Thyroid gland (tissue), 4 donors: Measurements from ENCODE around the gene TRAFD1. TPM values are rescaled to one million over a fixed set of nuclear protein-coding genes. Genes with fewer than 3 reads are reported as not detected.

Experiments
- DNase-seq, 2 donors: peaks; one replicate each; pipeline ENCODE4 v3.0.0-alpha.2; 2019
- H3K27ac ChIP-seq, 3 donors: fragments of 200-600 bp; sonication (generic); 1 replicate in 2 of 3; 2 replicates in 1 of 3; pipeline ENCODE4 v1.5.1; 2016 to 2019; ENCODE audit warnings: mild to moderate bottlenecking in 1 of 3, moderate library complexity in 1 of 3
- H3K27me3 ChIP-seq: fragments of 200-600 bp; sonication (generic); one replicate; pipeline ENCODE4 v1.5.1; 2019
- H3K36me3 ChIP-seq, 2 donors: fragments of 200-600 bp; sonication (generic); one replicate each; pipeline ENCODE4 v1.5.1; 2016 to 2019
- H3K4me1 ChIP-seq, 2 donors: fragments of 200-600 bp; sonication (generic); one replicate each; pipeline ENCODE4 v1.5.1; 2017 to 2019
- H3K4me3 ChIP-seq, 3 donors: fragments of 200-600 bp; sonication (generic); replicated peaks in 1 of 3; 1 replicate in 2 of 3; 2 replicates in 1 of 3; pipeline ENCODE4 v1.5.1; 2016; ENCODE audit warnings: mild to moderate bottlenecking in 1 of 3
- H3K9me3 ChIP-seq: fragments of 200-600 bp; sonication (generic); one replicate; pipeline ENCODE4 v1.5.1; 2017
- CTCF ChIP-seq, 6 experiments: fragments of 200-600 bp in 3 of 6; fragments of 450-650 bp in 3 of 6; sonication (generic) in 3 of 6; IDR thresholded peaks; one replicate each; pipeline ENCODE4 v1.5.1; 2016 to 2019; ENCODE audit warnings: antibody characterized with exemption in 6 of 6, mild to moderate bottlenecking in 2 of 6, inconsistent platforms in 1 of 6, moderate library complexity in 1 of 6
- POLR2A ChIP-seq, 2 donors: fragments of 450-650 bp; IDR thresholded peaks; one replicate each; pipeline ENCODE4 v1.6.1; 2017; ENCODE audit warnings: antibody characterized with exemption in 2 of 2, mild to moderate bottlenecking in 2 of 2, moderate library complexity in 1 of 2
- WGBS, 2 donors: methylation state at CpG; one replicate each; pipeline ENCODE4 v1.1.5; 2017; 5-methylcytosine and 5-hydroxymethylcytosine counted together
- intact Hi-C: fragments of 100-400 bp; cut with DNase I; formaldehyde crosslinking; loops from one replicate; pipeline ENCODE4 v1.15.1; 2023
- total RNA-seq, 4 donors: library from RNA; depleted of rRNA; stranded (reverse); fragments of >200 nt; gene quantifications; one replicate each; pipeline ENCODE4 v1.2.3, GENCODE V29; 2016

Gene TRAFD1
- total RNA-seq, 4 donors from 2014 or later, result 24.6 to 34.4 (median 27.9) TPM

GRCh38 chr12:112165624-112166023 lies 40.3 kb downstream of the TRAFD1 start:
- Histone ChIP-seq H3K4me1 (no peaks in the 10 kb centered on the region), H3K4me3 (no peak overlapping the region), H3K9me3 (no peaks in the 10 kb centered on the region), H3K27me3 (no peaks in the 10 kb centered on the region), H3K36me3 (peaks cover 38 to 52% of the 10 kb centered on the region in 2 donors), H3K27ac (no peak overlapping the region)
- TF ChIP-seq POLR2A (IDR thresholded peaks at IDR 0.05) (no peak), CTCF (IDR thresholded peaks at IDR 0.05) (no peak)
- intact Hi-C loops, result no loop called here
- WGBS, 2 donors, result 98 to 99% methylated on average over 13 of the region's 13 CpGs
- no peak for DNase-seq

DNA sequence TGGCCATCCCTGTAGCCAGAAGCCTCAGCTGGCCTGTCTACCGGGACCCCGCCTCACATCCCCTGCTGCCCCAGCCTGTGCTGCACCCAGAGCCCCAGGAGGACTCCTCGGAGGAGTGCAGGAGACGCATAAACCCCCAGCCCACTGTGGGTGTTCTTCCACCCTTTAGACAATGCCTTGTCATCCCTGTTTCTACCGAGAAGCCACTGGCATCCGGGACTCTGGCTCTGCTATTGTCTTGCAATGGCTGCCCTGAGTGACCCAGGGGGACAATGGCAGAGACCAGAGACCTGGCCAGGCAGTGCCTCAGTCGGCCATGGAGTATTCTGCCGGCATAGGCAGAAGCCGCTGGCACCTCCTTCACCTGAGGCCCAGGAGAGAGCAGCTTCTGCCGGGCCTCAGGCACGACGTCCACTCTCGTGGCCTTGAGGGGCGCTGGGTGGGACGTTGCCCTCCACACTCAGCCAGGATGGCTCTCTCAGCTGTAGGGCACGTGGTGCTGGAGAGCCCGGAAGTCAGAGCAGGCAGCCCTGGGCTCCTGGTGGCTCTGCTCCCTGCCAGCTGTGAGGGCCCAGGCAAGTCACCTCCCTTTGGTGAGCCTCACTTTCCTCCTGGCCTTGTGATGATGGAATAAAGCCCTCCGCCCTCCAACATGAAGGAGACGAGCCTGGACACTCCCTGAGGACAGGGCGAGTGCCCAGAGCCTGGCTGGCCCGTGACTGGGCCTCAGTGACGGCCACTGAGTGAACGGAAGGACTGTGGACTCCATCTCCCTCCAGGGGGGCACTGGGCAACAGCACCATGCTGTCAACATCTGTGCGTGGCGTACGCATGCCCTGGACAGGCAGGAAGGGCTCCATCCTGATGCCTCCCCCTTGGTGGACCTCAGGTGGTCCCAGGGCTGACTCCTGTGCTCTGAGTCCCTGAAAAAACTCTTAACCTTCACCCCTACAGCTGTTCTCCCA lies 41.0 kb downstream of the TRAFD1 start:
- Histone ChIP-seq H3K9me3 (no peaks in the 10 kb centered on the region), H3K27me3 (no peaks in the 10 kb centered on the region), H3K4me3 (no peak overlapping the region), H3K27ac (no peak overlapping the region), H3K4me1 (no peaks in the 10 kb centered on the region), H3K36me3 (peaks cover 40 to 53% of the 10 kb centered on the region in 2 donors)
- DNase-seq, result no peak
- 94 to 97% methylated on average over 6 to 15 of the region's 26 CpGs for WGBS, 2 donors
- TF ChIP-seq POLR2A (IDR thresholded peaks at IDR 0.05), result no peak
- intact Hi-C loops, result no loop called here

DNA sequence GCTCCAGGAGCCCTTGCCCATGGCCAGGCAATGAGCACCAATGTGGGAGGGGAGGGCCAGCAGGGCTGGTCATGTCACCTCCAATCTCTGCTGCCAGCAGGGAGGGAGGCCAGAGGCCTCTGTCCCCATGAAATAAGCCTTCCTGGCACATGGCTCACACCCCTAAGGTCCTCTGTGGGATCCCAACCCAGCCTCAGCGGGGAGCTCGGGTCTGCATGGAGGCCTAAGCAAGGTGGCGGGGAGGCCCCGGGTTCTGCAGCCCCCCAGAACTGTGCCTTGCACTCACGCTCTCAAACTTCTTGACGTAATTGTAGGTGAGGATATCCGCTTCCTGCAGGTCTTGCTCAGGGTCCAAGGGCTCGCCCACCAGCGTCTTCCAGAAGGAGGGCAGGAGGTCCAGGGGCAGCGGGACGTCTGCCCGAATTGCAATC lies 41.7 kb downstream of the TRAFD1 start:
- no peak for DNase-seq
- H3K9me3 ChIP-seq, result no peaks in the 10 kb centered on the region
- TF ChIP-seq CTCF (IDR thresholded peaks at IDR 0.05), result no peak
- no peak for TF ChIP-seq POLR2A (IDR thresholded peaks at IDR 0.05)
- H3K4me3 ChIP-seq, result no peak overlapping the region
- intact Hi-C loops, result no loop called here
- H3K4me1 ChIP-seq, result no peaks in the 10 kb centered on the region
- 90 to 97% methylated on average over 8 to 10 of the region's 12 CpGs for WGBS, 2 donors
- peaks cover 40 to 50% of the 10 kb centered on the region in 2 donors for H3K36me3 ChIP-seq
- no peak overlapping the region for H3K27ac ChIP-seq
- H3K27me3 ChIP-seq, result no peaks in the 10 kb centered on the region

- intact Hi-C loops, result no loop called here
- WGBS, 2 donors, result 93 to 94% methylated on average over 23 to 27 of the region's 32 CpGs
- Histone ChIP-seq H3K4me3 (no peak overlapping the region), H3K27ac (no peak overlapping the region), H3K9me3 (no peaks in the 10 kb centered on the region), H3K4me1 (no peaks in the 10 kb centered on the region), H3K27me3 (no peaks in the 10 kb centered on the region), H3K36me3 (peaks cover 40 to 47% of the 10 kb centered on the region in 2 donors)
- TF ChIP-seq POLR2A (IDR thresholded peaks at IDR 0.05), result no peak
- no peak for DNase-seq
Measured at GRCh38 chr12:112167718-112168525, 42.6 kb downstream of the TRAFD1 start.

GRCh38 chr12:112168561-112168971 lies 43.2 kb downstream of the TRAFD1 start:
- no peak overlapping the region for H3K27ac ChIP-seq
- no peaks in the 10 kb centered on the region for H3K4me1 ChIP-seq
- 95 to 100% methylated on average over 3 to 5 of the region's 8 CpGs for WGBS, 2 donors
- no peaks in the 10 kb centered on the region for H3K9me3 ChIP-seq
- no peak for TF ChIP-seq POLR2A (IDR thresholded peaks at IDR 0.05)
- TF ChIP-seq CTCF (IDR thresholded peaks at IDR 0.05), result no peak
- no peak overlapping the region for H3K4me3 ChIP-seq
- DNase-seq, result no peak
- no peaks in the 10 kb centered on the region for H3K27me3 ChIP-seq
- peaks cover 35 to 41% of the 10 kb centered on the region in 2 donors for H3K36me3 ChIP-seq
- intact Hi-C loops, result no loop called here
